Measurements from ENCODE around the gene LIX1L. TPM values are rescaled to one million over a fixed set of nuclear protein-coding genes. Genes with fewer than 3 reads are reported as not detected.
A peak's percentile ranks its signal among the peaks of the same experiment; 100 is the strongest.

The LIX1L gene
- total RNA-seq, 4 donors from 2014 or later = 37.1 to 108 (median 75.4) TPM

- in situ Hi-C loops (cut with MboI; ENCODE audit: low sequenced_read_pairs in 4 of 4) = loop anchor here in 1 of 4 donors (10.0 kb wide), 1 partner anchor 65 kb away; no protein-coding TSS in a partner anchor
- no peak for ATAC-seq
- Histone ChIP-seq H3K4me3 (peak overlapping the region; percentile 69 to 82 (median 73)), H3K4me1 (peaks cover 53 to 62% of the 10 kb centered on the region in 2 donors), H3K27me3 (no peaks in the 10 kb centered on the region), H3K27ac (peak overlapping the region; percentile 88 to 99 (median 96)), H3K36me3 (no peaks in the 10 kb centered on the region), H3K9me3 (no peaks in the 10 kb centered on the region)
- TF ChIP-seq CTCF (IDR thresholded peaks at IDR 0.05 in 4 of 5, conservative IDR thresholded peaks at IDR 0.05 in 1 of 5) (no peak), POLR2A (IDR thresholded peaks at IDR 0.05) (no peak)
- intact Hi-C loops (cut with DNase I; ENCODE audit: low total_unique reads) = no loop called here
- DNase-seq = no peak
Measured at GRCh38 chr1:145959957-145960467, 2.2 kb upstream of the LIX1L start.

GRCh38 chr1:145959333-145959732, 1.5 kb upstream of the LIX1L start:
- DNase-seq = no peak
- no peaks in the 10 kb centered on the region for H3K36me3 ChIP-seq
- intact Hi-C loops (cut with DNase I; ENCODE audit: low total_unique reads) (no loop called here), in situ Hi-C loops (cut with MboI; ENCODE audit: low sequenced_read_pairs in 4 of 4) (loop anchor here in 1 of 4 donors (10.0 kb wide), 1 partner anchor 65 kb away; no protein-coding TSS in a partner anchor)
- peaks cover 58 to 69% of the 10 kb centered on the region in 2 donors for H3K4me1 ChIP-seq
- no peaks in the 10 kb centered on the region for H3K27me3 ChIP-seq
- no peak for TF ChIP-seq CTCF (IDR thresholded peaks at IDR 0.05 in 4 of 5, conservative IDR thresholded peaks at IDR 0.05 in 1 of 5)
- no peak for TF ChIP-seq POLR2A (IDR thresholded peaks at IDR 0.05)
- peak overlapping the region in 2 of 4 donors; percentile 72 to 82 for H3K4me3 ChIP-seq
- no peak for ATAC-seq
- no peaks in the 10 kb centered on the region for H3K9me3 ChIP-seq
- H3K27ac ChIP-seq = peak overlapping the region; percentile 88 to 99 (median 96)

- Histone ChIP-seq H3K9me3 (no peaks in the 10 kb centered on the region), H3K4me3 (peak overlapping the region in 3 of 4 donors; percentile 1 to 72 (median 37)), H3K36me3 (no peaks in the 10 kb centered on the region), H3K4me1 (peaks cover 60 to 72% of the 10 kb centered on the region in 2 donors), H3K27me3 (no peaks in the 10 kb centered on the region), H3K27ac (peak overlapping the region; percentile 88 to 99 (median 96))
- ATAC-seq (no peak), DNase-seq (no peak)
- intact Hi-C loops (cut with DNase I; ENCODE audit: low total_unique reads) (no loop called here), in situ Hi-C loops (cut with MboI; ENCODE audit: low sequenced_read_pairs in 4 of 4) (loop anchor here in 1 of 4 donors (10.0 kb wide), 1 partner anchor 64 kb away; no protein-coding TSS in a partner anchor)
- TF ChIP-seq CTCF (IDR thresholded peaks at IDR 0.05 in 4 of 5, conservative IDR thresholded peaks at IDR 0.05 in 1 of 5) = no peak
- no peak for TF ChIP-seq POLR2A (IDR thresholded peaks at IDR 0.05)
Measured at GRCh38 chr1:145958734-145959133, 917 bp upstream of the LIX1L start.

- intact Hi-C loops (cut with DNase I; ENCODE audit: low total_unique reads) = loop anchor here (1.0 kb wide), 1 partner anchor 30 kb away; the partner anchor contains the start of gene RBM8A
- no peaks in the 10 kb centered on the region for H3K27me3 ChIP-seq
- peak; percentile 9 to 22 for ATAC-seq
Measured at GRCh38 chr1:145956781-145957442, 905 bp downstream of the LIX1L start.

More at GRCh38 chr1:145956781-145957442, 905 bp downstream of the LIX1L start:
- peak in 1 of 2 donors; percentile 63 for DNase-seq
- in situ Hi-C loops (cut with MboI; ENCODE audit: low sequenced_read_pairs in 4 of 4) = loop anchor here in 1 of 4 donors (10.0 kb wide), 1 partner anchor 62 kb away; no protein-coding TSS in a partner anchor
- peaks cover 64 to 76% of the 10 kb centered on the region in 2 donors for H3K4me1 ChIP-seq
- peak overlapping the region; percentile 88 to 99 (median 96) for H3K27ac ChIP-seq
- TF ChIP-seq POLR2A (IDR thresholded peaks at IDR 0.05) (no peak), CTCF (IDR thresholded peaks at IDR 0.05 in 4 of 5, conservative IDR thresholded peaks at IDR 0.05 in 1 of 5) (no peak)
- H3K9me3 ChIP-seq = no peaks in the 10 kb centered on the region
- peak overlapping the region; percentile 62 to 88 (median 70) for H3K4me3 ChIP-seq
- H3K36me3 ChIP-seq = no peaks in the 10 kb centered on the region
